Fibroblast of skin of left biceps (primary cell): ENCODE results near the gene GAA.

ENCODE experiments used
- DNase-seq, 2 experiments: peaks; one replicate each; pipeline ENCODE4 v3.0.0-alpha.2; 2013; ENCODE audit warnings: low read depth in 2 of 2

The GAA gene

GRCh38 chr17:80104321-80104955 is 3.1 kb downstream of the GAA start:
- no peak for DNase-seq

- no peak for DNase-seq
Measured at GRCh38 chr17:80104956-80105375, 3.6 kb downstream of the GAA start.

- DNase-seq = no peak
Measured at GRCh38 chr17:80105762-80106161, 4.4 kb downstream of the GAA start.

- DNase-seq = no peak
Measured at GRCh38 chr17:80106176-80106575, 4.8 kb downstream of the GAA start.

GRCh38 chr17:80106751-80107150 is 5.4 kb downstream of the GAA start:
- DNase-seq = no peak

- no peak for DNase-seq
Measured at GRCh38 chr17:80107231-80108021, 6.0 kb downstream of the GAA start.

GRCh38 chr17:80108036-80108971 is 6.9 kb downstream of the GAA start:
- DNase-seq = no peak

GRCh38 chr17:80109066-80109660 is 7.8 kb downstream of the GAA start:
- DNase-seq = no peak

GRCh38 chr17:80109713-80110446 is 8.5 kb downstream of the GAA start:
- DNase-seq = no peak

- DNase-seq = no peak
Measured at GRCh38 chr17:80110447-80110812, 9.0 kb downstream of the GAA start.

GRCh38 chr17:80110927-80111701 is 9.7 kb downstream of the GAA start:
- DNase-seq = no peak

- no peak for DNase-seq
Measured at GRCh38 chr17:80111702-80112470, 10.5 kb downstream of the GAA start.

- DNase-seq = no peak
Measured at GRCh38 chr17:80112471-80113032, 11.2 kb downstream of the GAA start.

GRCh38 chr17:80113033-80113484 is 11.7 kb downstream of the GAA start:
- DNase-seq = no peak

- DNase-seq = no peak
Measured at GRCh38 chr17:80114758-80115157, 13.4 kb downstream of the GAA start.

- no peak for DNase-seq
Measured at GRCh38 chr17:80115159-80115558, 13.8 kb downstream of the GAA start.

GRCh38 chr17:80116276-80116920 is 15.0 kb downstream of the GAA start:
- DNase-seq = no peak

- DNase-seq = no peak
Measured at GRCh38 chr17:80116921-80117380, 15.6 kb downstream of the GAA start.
